GM21423 (cell line): ENCODE measurements around the gene GSTP1.
"Not testable (repeated sequence)": the region's sequence is repeated elsewhere in the genome, so short reads cannot be mapped to it uniquely, and the experiment has no call there.

Source experiments
- ATAC-seq: cut with Tn5 transposase; IDR thresholded peaks from one replicate; pipeline ENCODE4 v1.9.1; 2021; ENCODE audit warnings: mild to moderate bottlenecking, moderate library complexity; ENCODE audit not compliant: unreplicated experiment

GSTP1 gene

GRCh38 chr11:67613313-67613959 lies 29.8 kb downstream of the GSTP1 start:
- no peak for ATAC-seq

DNA sequence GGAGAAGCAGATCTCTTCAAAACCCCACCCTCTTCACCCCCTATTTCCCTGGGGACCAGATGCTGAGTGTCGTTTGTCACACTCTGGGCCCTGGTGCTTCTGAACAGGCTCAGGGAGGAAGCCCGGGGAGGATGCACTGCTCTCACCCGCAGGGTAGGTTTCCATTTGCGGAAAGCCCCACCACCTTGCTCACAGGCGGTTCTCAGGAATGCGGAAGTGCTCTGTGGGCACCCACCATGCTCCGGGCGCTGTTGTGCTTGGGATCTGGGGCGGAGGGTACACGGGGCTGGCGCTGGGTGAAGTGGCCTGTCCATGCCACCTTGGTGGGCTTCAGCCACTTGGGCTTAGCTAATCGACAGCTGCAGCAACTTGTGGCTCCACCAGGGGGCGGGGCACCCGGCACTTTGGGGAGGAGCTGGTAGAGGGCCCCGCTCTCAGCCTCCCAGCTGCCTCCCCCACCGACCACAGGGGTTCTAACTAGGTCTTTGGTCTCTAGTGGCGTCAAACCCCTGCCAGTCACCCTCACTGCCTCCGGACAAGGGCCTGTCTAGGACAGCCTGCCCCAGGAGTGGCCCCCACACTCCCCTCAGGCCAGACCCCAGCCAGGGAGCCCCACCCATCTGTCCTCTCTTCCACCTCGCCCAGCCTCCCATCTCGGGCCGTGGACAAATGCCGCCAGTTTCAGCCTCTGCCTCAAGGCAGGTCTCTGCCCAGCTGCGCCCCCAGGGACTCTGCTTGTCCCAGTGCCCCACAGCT lies 30.5 kb downstream of the GSTP1 start:
- ATAC-seq, result peak; percentile 79

GRCh38 chr11:67614730-67615714 lies 31.4 kb downstream of the GSTP1 start:
- ATAC-seq, result no peak

DNA sequence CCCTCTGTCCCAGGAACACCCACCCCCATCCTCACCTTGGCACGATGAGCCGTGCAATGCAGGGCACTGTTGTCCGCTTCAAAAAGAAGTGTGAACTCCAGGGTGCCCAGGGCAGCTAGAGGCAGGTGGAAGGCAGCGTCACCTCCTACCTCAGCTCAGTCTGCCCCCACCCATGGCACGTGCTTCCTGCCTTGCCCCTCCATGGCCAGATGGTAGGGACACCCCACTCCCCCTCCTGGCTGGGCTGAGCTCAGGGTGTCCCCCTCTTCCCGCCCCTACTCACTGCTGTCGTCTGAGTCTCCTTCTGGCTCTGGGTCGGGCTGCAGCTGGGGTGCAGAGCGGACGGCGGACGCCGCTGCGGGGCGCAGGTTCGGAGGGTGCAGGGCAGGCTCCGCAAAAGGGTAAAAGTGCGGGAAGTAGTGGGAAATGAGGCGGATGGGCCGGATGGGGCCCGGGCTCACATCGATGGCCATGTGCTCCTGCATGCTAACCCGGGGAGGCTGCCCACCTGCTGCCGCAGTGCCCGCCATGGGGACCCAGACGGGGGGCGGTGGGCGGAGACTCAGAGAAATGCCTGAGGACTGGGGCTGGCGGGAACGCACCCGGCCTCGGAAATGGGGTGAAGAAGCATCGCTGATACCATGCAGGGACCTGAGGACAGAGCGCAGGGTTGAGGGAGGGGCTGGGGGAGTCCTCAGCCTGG lies 32.3 kb downstream of the GSTP1 start:
- ATAC-seq, result no peak

GRCh38 chr11:67616431-67617242 lies 33.0 kb downstream of the GSTP1 start:
- no peak for ATAC-seq

- no peak for ATAC-seq
These were observed 33.8 kb downstream of the GSTP1 start for GRCh38 chr11:67617243-67617953.

GRCh38 chr11:67618901-67619659 lies 35.5 kb downstream of the GSTP1 start:
- ATAC-seq, result not testable (repeated sequence)

DNA sequence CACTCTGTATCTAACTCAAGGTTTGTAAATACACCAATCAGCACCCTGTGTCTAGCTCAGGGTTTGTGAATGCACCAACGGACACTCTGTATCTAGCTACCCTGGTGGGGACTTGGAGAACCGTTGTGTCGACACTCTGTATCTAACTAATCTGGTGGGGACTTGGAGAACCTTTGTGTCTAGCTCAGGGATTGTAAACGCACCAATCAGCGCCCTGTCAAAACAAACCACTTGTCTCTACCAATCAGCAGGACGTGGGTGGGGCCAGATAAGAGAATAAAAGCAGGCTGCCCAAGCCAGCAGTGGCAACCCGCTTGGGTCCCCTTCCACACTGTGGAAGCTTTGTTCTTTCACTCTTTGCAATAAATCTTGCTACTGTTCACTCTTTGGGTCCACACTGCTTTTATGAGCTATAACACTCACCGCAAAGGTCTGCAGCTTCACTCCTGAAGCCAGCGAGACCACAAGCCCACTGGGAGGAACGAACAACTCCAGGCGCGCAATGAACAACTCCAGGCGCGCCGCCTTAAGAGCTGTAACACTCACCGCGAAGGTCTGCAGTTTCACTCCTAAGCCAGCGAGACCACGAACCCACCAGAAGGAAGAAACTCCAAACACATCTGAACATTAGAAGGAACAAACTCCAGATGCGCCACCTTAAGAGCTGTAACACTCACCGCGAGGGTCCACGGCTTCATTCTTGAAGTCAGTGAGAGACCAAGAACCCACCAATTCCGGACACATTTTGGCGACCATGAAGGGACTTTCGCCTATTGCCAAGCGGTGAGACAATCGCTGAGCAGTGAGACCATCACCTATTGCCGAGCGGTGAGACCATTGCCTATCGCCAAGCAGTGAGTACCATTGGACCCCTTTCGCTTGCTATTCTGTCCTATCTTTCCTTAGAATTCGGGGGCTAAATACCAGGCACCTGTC lies 36.3 kb downstream of the GSTP1 start:
- not testable (repeated sequence) for ATAC-seq

DNA sequence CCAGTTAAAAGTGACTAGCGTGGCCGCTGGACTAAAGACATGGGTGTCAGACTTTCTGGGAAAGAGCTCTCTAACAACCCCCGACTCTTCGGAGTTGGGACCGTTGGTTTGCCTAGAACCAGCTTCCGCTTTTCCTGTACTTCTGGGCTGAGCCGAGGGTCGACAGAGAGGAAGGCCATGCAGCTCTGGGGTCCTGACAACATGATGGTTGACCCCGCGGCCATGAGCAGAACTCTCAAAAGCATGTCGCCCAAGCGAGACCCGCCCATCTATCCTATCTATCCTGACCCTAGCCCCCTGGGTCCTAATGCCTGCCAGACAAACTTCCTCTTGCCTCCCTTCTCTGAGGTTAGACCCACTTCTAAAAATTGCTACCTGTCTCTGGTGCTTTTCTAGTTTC lies 37.0 kb downstream of the GSTP1 start:
- ATAC-seq, result not testable (repeated sequence)

- not testable (repeated sequence) for ATAC-seq
These were observed 38.3 kb downstream of the GSTP1 start for GRCh38 chr11:67621928-67622327.

GRCh38 chr11:67622905-67623304 lies 39.3 kb downstream of the GSTP1 start:
- ATAC-seq, result not testable (repeated sequence)

DNA sequence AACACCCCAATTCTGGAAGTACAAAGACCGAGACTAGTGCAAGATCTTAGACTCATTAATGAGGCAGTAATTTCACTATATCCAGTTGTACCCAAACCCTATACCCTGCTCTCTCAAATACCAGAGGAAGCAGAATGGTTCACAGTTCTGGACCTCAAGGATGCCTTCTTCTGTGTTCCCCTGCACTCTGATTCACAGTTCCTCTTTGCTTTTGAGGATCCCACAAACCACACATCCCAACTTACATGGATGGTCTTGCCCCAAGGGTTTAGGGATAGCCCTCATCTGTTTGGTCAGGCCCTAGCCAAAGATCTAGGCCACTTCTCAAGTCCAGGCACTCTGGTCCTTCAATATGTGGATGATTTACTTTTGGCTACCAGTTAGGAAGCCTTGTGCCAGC lies 40.2 kb downstream of the GSTP1 start:
- not testable (repeated sequence) for ATAC-seq

GRCh38 chr11:67626131-67626833 lies 42.7 kb downstream of the GSTP1 start:
- ATAC-seq, result not testable (repeated sequence)

GRCh38 chr11:67626970-67627369 lies 43.4 kb downstream of the GSTP1 start:
- no peak for ATAC-seq

- ATAC-seq, result no peak
These were observed 43.8 kb downstream of the GSTP1 start for GRCh38 chr11:67627441-67627811.

DNA sequence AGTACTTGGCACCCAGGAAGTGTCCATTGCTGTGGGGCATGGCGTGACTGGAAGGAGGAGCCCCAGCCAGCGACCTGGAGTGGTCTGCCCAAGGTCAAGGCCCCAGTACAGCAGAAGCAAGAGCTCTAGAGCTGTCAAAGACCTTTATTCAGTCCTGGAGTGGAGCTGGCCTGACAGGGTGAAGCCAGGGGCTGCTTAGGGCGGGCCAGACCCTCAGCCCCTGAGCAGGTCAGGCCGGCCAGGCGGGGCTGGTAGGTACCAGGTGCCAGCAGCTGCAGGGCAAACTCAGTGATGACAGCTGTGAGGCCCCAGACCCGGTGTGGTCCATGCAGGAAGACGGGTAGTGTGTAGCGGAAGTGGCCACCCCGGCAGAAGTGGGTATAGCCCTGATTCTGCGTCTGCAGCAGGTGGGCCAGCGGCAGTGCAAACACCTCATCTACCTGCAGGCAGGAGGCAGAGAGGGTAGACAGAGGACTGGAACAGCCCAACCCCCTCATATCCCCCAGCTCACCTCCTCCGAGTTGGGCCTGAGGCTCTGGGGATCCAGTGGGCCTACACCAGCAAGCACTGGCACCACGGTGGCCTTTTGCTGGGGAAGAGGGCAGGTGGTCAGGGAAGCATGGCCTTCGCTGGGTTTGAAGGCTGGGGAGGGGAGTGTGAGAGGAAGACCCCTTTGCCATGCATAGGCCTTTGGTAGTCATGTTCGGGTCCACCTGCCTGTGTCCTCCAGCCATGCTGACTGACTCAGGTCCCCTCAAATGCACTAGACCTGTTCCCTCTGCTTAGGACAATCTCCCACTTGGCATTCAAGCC lies 44.4 kb downstream of the GSTP1 start:
- no peak for ATAC-seq
